Measurements from ENCODE around the gene SCIMP. TPM values are rescaled to one million over a fixed set of nuclear protein-coding genes. Genes with fewer than 3 reads are reported as not detected.

SCIMP gene
- not detected in 2 replicates for total RNA-seq

DNA sequence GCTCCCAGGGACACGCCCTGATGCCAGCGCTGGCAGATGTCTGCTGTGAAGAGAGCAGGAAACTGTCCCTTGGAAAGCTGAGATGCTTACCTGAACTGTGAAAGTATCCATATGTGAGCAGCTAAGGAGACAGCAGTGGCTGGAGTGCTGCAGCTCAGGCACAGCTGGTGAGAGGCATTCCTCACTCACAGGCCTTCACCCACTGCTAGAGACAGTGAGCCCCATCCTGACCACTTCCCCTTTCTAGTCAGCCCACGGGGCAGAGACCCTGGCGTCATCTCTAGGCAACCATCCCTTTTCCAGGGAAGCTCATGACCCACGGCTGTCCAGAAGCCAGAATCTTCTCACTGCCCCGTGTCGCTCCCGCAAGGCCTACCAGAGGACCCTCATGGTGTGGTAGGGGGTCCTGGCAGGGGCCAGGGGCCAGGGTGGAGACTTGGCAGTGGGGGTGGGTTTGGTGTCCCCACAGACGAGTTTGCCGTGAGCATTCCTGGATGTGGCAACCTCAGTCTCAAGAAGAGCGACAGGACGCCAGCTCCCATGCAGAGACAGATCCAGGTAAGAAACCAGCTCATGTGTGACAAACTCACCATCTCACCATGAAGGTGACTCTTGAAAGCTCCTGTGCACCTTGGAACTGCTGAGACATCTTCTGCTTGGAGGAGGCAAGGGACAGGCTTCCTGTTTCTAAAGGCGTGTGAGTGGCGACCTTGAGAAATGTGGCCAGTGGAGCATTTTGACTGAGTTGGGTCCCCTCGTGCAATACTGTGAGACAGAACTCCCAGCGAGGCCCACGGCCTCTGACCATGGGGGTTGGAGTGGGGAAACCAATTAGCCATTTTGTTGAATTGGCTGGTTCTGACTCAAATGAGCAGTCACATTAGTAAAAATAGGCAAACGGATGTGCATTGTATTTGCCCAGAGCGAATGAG lies at the start of gene SCIMP:
Gene SCIMP, minus strand, starts transcription at position 216 of the 932 bp plus-strand sequence. Its CDS starts 105 bp downstream, at position 111.

DNA sequence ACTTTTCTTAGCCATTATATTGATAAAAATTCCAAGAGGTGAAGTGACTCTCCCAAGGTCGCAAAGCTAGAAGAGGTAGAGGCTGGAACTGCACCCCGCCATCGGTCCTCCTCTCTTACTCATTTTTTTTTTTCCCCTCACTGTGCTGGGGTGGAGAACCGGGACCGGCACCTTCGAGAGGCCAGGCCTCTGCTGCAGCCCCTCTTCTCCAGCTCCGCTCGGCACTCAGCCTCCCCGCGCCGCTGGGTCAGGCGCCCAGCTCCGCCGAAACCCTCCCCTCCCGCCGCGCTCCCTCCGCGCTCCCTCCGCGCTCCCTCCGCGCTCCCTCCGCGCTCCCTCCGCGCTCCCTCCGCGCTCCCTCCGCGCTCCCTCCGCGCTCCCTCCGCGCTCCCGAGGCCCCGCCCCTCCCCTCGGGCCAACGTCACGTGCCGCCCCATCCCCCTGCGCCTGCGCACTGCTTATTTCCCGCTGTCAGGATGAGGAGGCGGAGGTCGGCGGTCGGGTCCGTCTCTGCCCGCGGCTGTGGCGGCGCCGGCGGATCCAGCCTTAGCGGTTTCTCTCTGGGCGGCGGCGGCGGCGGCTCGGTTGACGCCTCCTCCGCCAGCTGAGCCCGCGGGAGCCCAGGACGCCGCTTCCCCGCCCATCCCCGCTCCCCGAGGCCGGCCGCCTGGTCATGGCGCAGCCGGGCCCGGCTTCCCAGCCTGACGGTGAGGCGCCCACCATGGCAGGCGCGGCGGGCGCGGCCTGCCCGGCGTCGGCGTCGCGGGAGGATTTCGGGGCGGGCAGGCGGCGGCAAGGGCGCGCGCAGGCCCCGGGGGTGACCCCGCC lies 47.4 kb upstream of the SCIMP start, which contains the start of gene RABEP1:
Gene RABEP1, plus strand, starts transcription at position 471 of the 828 bp plus-strand sequence. Its CDS starts 203 bp downstream, at position 674.

DNA sequence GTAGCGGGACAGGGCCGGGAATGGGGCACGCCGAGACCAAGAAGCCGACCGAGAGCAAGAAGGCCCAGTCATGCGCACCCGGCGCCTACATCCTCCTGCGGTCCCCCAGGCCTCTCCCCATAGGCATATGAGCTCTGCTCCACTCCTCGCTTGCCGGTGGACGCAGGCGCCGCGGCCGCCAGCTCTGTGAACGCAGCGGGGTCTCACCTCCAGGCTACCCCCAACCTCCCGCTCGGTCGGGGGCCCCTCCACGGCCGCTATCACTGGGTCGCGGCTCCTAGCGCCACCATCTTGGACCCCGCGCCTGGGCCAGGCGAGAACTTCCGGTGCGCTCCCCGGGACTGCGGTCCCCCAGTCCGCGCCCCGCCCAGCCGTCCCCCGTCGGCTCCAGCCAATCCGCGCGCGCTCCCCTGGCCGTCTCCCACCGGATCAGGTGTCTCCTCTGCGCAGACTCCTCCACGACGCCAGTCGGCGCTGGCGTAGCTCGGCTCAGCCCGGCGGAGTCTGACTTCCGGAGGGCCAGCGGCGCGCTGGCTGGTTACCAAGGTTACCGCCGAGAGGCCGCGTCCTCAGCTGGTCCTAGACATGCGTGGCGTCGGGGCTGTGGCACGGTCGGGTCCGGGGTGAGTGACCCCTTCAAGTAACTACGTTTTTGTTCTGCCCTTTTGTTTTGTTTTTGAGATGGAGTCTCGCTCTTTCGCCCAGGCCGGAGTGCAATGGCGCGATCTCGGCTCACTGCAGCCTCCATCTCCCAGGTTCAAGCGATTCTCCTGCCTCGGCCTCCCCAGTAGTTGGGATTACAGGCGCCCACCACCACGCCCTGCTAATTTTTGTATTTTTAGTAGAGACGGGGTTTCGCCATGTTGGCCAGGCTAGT lies 42.9 kb downstream of the SCIMP start, which contains the start of gene ZNF594:
Gene ZNF594, minus strand, starts transcription at position 328 of the 877 bp plus-strand sequence. CDS start 7,612 bp downstream, outside the sequence.

Other genes starting within 250 kb of the SCIMP start
- gene CAMTA2, start 247.2 kb downstream of the SCIMP start, total RNA-seq, result 4.5 and 5.4 TPM in 2 replicates
- gene INCA1, start 237.3 kb downstream of the SCIMP start, total RNA-seq, result 0.09 and 0.32 TPM in 2 replicates
- gene KIF1C, start 236.9 kb downstream of the SCIMP start, total RNA-seq, result 70.3 and 76.3 TPM in 2 replicates
- gene SLC52A1, start 199.4 kb downstream of the SCIMP start, total RNA-seq, result 0.32 TPM in 1 of 2 replicates, not detected in the other
- gene ZFP3, start 156.4 kb downstream of the SCIMP start, total RNA-seq, result 0.69 and 1.3 TPM in 2 replicates
- 6.3 and 7.7 TPM in 2 replicates for gene ZNF232, start 123.0 kb downstream of the SCIMP start, total RNA-seq
- gene USP6, start 118.8 kb downstream of the SCIMP start, total RNA-seq, result under 0.01 TPM in 1 of 2 replicates, not detected in the other
- 4.8 and 6.5 TPM in 2 replicates for gene ZNF594, start 43.0 kb downstream of the SCIMP start, total RNA-seq
- gene RABEP1, start 47.4 kb upstream of the SCIMP start, total RNA-seq, result 36.7 and 39.2 TPM in 2 replicates
- 39.2 and 48.9 TPM in 2 replicates for gene NUP88, start 184.8 kb upstream of the SCIMP start, total RNA-seq
- 45.2 and 46.5 TPM in 2 replicates for gene RPAIN, start 185.3 kb upstream of the SCIMP start, total RNA-seq
- 131 and 157 TPM in 2 replicates for gene C1QBP, start 204.3 kb upstream of the SCIMP start, total RNA-seq
- 7.3 and 8.0 TPM in 2 replicates for gene DHX33, start 234.1 kb upstream of the SCIMP start, total RNA-seq